Body of pancreas (tissue), 4 donors: ENCODE results near the gene MYCBPAP.

ENCODE experiments used
- CTCF ChIP-seq, 7 experiments: fragments of 450-650 bp in 4 of 7; fragments of 200-600 bp in 3 of 7; sonication (generic) in 3 of 7; IDR thresholded peaks; one replicate each; pipeline ENCODE4 v1.5.1; 2016 to 2019; ENCODE audit warnings: antibody characterized with exemption in 7 of 7
- POLR2A ChIP-seq, 3 donors: fragments of 450-650 bp; IDR thresholded peaks; one replicate each; pipeline ENCODE4 v1.6.1; 2016; ENCODE audit warnings: antibody characterized with exemption in 3 of 3, mild to moderate bottlenecking in 2 of 3

- TF ChIP-seq CTCF (IDR thresholded peaks at IDR 0.05) (no peak), POLR2A (IDR thresholded peaks at IDR 0.05) (no peak)
These were observed 68.6 kb downstream of the MYCBPAP start for GRCh38 chr17:50576864-50577263.
